Activated CD4-positive, alpha-beta T cell treated with anti-CD3 and anti-CD28 coated beads for 1 hour (primary cell): ENCODE measurements around the gene FAM120C.

Experiments used
- DNase-seq: peaks from one replicate; pipeline ENCODE4 v3.0.0-alpha.2; 2020

The FAM120C gene

DNA sequence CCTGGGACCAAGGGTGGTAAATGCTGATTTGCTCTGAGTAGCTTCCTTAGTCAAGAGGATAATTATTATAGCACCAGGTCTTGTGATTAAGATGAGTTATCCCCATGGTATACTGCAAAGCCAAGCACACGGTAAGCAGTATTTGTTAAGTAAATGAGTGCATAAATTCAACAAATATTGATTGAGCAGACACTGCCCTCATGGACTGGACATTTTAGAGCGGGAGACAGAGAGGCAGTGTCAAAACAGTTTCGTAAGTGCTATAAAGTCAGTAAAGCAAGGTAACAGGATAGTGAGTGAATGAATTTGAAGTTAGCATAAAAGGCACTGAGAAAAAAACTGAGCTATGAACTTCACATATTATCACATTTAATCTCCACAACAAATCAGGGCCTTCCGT lies 152.7 kb downstream of the FAM120C start:
- no peak for DNase-seq

DNA sequence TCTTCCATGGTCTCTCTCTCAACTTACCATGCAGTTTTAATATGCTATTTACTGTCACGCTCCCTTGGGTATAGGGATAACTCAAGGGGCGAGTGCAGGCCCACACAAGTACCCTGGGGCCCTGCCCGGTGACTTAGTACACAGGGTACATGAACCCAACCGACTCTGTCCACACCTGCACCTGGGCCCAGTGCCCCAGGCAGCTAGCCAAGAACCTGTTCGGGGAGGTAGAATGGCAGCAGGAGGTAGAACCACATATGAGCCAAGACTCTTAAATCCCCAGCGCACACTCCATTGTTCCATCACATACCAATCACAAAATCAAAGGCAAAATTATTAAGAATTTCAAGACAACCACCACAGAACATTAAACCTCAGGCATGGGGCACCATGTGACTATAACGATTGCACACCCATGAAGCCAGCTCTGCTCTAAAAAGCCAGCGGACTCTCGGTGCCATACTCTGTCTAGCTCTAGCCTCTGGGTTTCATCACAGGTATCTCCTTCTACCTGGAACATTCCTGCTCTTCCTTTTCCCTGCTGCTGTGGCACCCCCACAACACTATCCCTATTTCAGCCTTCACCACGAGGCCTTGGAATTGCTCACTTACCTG lies 153.4 kb downstream of the FAM120C start:
- no peak for DNase-seq

- DNase-seq = no peak
Observed at GRCh38 chrX:54024350-54024749, 158.7 kb downstream of the FAM120C start.
